Chondrocyte (in vitro differentiated cells): ENCODE measurements around the gene UPB1. TPM values are rescaled to one million over a fixed set of nuclear protein-coding genes. Genes with fewer than 3 reads are reported as not detected.

Source experiments
- DNase-seq: peaks from one replicate; pipeline ENCODE4 v3.0.0; 2021; ENCODE audit warnings: mixed read lengths, low spot score
- H3K27ac Mint-ChIP-seq: one replicate; pipeline ENCODE4 v1.8.0; 2021; ENCODE audit warnings: mild to moderate bottlenecking, moderate library complexity, mixed read lengths; ENCODE audit not compliant: unreplicated experiment
- H3K27me3 Mint-ChIP-seq: 2 replicates; pipeline ENCODE4 v1.8.0; 2021; ENCODE audit warnings: low read depth, mixed read lengths
- H3K36me3 Mint-ChIP-seq: 2 replicates; pipeline ENCODE4 v1.8.0; 2021; ENCODE audit warnings: low read depth, mixed read lengths
- H3K4me1 Mint-ChIP-seq: 2 replicates; pipeline ENCODE4 v1.8.0; 2021; ENCODE audit warnings: low read depth, mild to moderate bottlenecking, mixed read lengths
- H3K4me3 Mint-ChIP-seq: one replicate; pipeline ENCODE4 v1.8.0; 2021; ENCODE audit warnings: mild to moderate bottlenecking, moderate library complexity, mixed read lengths; ENCODE audit not compliant: unreplicated experiment
- H3K9me3 Mint-ChIP-seq: 2 replicates; pipeline ENCODE4 v1.8.0; 2021; ENCODE audit warnings: low read depth, mixed read lengths
- CTCF ChIP-seq: fragments of 200-600 bp; sonication (generic); IDR thresholded peaks from 2 replicates; pipeline ENCODE4 v1.5.0; 2021; ENCODE audit warnings: antibody characterized with exemption, mild to moderate bottlenecking, moderate library complexity
- long read RNA-seq: library from polyadenylated mRNA; stranded (forward); transcript quantifications from one replicate; pipeline ENCODE4 v2.0.0, GENCODE V29; 2021
- total RNA-seq: library from RNA; stranded (reverse); gene quantifications from 3 replicates; pipeline ENCODE4 v1.2.1, GENCODE V29; 2021

Gene UPB1
- 0.15 to 0.31 TPM (median 0.18 TPM) in 3 replicates for total RNA-seq
- long read RNA-seq = 0 reads

DNA sequence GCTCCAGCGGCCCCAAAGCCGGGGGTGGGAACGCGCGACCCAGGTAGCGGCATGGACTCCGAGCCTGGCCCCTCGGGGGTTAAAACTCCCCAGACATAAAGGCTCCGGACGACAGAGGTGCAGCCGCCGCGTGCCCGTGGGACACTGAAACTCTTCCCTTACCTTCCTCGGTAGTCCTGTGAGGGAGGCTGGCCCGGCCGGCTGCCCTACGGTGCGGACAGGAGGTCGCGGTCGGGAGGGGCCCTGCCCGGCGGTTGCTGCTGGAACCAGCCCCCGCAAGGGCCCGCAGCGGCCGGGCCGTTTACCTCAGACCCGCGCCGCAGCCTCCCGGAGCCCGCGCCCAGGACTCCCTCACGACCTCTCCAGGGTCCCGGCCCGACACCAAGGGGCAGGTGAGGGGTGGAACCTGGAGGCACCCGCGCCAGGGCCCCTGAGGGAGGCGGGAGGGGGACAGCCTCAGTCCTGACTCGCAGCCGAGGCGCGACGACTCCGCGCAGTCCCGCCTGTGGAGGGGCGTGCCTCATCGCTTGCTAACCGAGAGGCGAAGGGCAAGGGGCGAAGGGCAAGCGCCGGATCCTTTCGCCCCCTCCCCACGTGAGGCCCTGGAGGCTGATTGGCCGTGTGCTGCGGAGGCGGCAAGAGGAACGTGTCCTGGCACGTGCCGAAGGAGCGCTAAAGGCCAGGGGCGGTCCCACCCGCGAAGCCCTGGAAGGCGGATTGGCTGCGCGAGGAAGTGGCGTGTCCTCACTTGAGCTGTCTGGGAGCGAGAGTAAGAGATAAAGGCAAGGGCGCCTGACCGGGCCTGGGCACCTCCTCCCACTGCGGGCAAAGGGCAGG lies at the start of gene UPB1:
Gene UPB1, plus strand, starts transcription at position 805 of the 837 bp plus-strand sequence. CDS start 72 bp downstream, outside the sequence.
- no peak within 1 kb of the TSS for H3K4me3 Mint-ChIP-seq
- peaks cover 16% of the 10 kb centered on the region for H3K27me3 Mint-ChIP-seq
- peak; percentile 91 for DNase-seq

GRCh38 chr22:24445481-24446259 lies 49.5 kb upstream of the UPB1 start:
- TF ChIP-seq CTCF = no peak
- Mint-ChIP-seq H3K4me1 (peaks cover 12% of the 10 kb centered on the region), H3K27me3 (no peaks in the 10 kb centered on the region), H3K4me3 (no peak overlapping the region), H3K27ac (no peak overlapping the region), H3K9me3 (no peaks in the 10 kb centered on the region), H3K36me3 (peaks cover 1% of the 10 kb centered on the region)
- no peak for DNase-seq

More for the DNA sequence above, at the start of gene UPB1:
- Mint-ChIP-seq H3K9me3 (no peaks in the 10 kb centered on the region), H3K27ac (no peak within 1 kb of the TSS), H3K36me3 (no peaks in the 10 kb centered on the region), H3K4me1 (no peaks in the 10 kb centered on the region)
- no peak for TF ChIP-seq CTCF

GRCh38 chr22:24446260-24446611 lies 48.9 kb upstream of the UPB1 start:
- no peak overlapping the region for H3K4me3 Mint-ChIP-seq
- H3K4me1 Mint-ChIP-seq = peaks cover 12% of the 10 kb centered on the region
- H3K9me3 Mint-ChIP-seq = no peaks in the 10 kb centered on the region
- no peak overlapping the region for H3K27ac Mint-ChIP-seq
- DNase-seq = no peak
- no peaks in the 10 kb centered on the region for H3K36me3 Mint-ChIP-seq
- TF ChIP-seq CTCF = no peak
- H3K27me3 Mint-ChIP-seq = no peaks in the 10 kb centered on the region

DNA sequence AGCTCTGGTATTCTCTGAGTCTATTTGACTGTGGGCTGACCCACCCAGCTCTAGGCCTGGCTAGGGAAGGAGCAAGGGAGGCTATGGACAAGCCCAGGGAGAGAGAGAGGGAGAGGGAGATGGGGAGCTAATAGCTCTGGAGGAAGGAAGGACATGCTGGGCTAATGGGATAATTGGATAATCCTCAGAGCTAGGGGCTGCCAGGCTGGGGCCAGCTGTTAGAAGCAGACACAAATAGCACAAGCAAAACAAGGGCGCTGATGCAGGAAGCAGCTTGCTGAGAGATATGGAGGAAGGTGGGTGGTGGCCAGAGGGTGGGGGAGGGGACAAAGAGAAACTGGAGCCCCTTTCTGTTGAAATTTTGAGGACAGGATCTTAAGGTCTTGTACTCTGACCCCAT lies 44.5 kb upstream of the UPB1 start:
- Mint-ChIP-seq H3K27me3 (no peaks in the 10 kb centered on the region), H3K9me3 (no peaks in the 10 kb centered on the region), H3K4me3 (no peak overlapping the region), H3K36me3 (no peaks in the 10 kb centered on the region), H3K27ac (no peak overlapping the region), H3K4me1 (peaks cover 5% of the 10 kb centered on the region)
- no peak for TF ChIP-seq CTCF
- no peak for DNase-seq

DNA sequence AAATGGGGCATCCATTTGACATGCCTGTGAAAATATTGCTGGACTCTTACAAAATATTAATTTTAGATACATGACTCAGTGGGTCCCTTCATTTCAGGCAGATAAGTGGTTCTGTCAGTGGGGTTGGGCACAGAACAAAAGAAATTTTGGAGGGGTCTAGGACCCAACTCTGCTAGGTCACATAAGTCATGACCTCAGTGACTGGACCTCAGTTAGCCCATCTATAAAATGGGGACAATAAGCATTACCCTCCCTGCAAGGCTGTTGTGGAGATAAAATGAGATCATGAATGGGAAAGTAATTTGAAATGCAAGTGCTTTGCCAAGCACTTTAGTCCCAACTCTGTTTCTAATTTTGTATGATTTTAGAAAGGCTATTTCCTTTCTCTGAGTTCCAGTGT lies 44.0 kb upstream of the UPB1 start:
- H3K27me3 Mint-ChIP-seq = no peaks in the 10 kb centered on the region
- no peak overlapping the region for H3K4me3 Mint-ChIP-seq
- H3K36me3 Mint-ChIP-seq = no peaks in the 10 kb centered on the region
- no peak overlapping the region for H3K27ac Mint-ChIP-seq
- H3K4me1 Mint-ChIP-seq = peaks cover 4% of the 10 kb centered on the region
- no peaks in the 10 kb centered on the region for H3K9me3 Mint-ChIP-seq
- no peak for TF ChIP-seq CTCF
- DNase-seq = no peak
